Sigmoid colon (tissue), 4 donors: ENCODE data around the gene SKOR2.

ENCODE experiments used
- POLR2A ChIP-seq, 2 donors: fragments of 450-650 bp; IDR thresholded peaks; one replicate each; pipeline ENCODE4 v1.6.1; 2016; ENCODE audit warnings: antibody characterized with exemption in 2 of 2, mild to moderate bottlenecking in 2 of 2, moderate library complexity in 2 of 2
- POLR2AphosphoS5 ChIP-seq, 4 donors: sonication (generic); formaldehyde crosslinking; IDR thresholded peaks; one replicate each; pipeline ENCODE4 v1.6.1; 2017; ENCODE audit warnings: antibody characterized with exemption in 4 of 4
- TF ChIP-seq, protein P1 (sequence below), 4 experiments: fragments of 450-650 bp in 3 of 4; fragments of 200-600 bp in 1 of 4; IDR thresholded peaks; one replicate each; pipeline ENCODE4 v1.5.1; 2016 to 2019; ENCODE audit warnings: antibody characterized with exemption in 4 of 4, mild to moderate bottlenecking in 3 of 4, moderate library complexity in 2 of 4

DNA sequence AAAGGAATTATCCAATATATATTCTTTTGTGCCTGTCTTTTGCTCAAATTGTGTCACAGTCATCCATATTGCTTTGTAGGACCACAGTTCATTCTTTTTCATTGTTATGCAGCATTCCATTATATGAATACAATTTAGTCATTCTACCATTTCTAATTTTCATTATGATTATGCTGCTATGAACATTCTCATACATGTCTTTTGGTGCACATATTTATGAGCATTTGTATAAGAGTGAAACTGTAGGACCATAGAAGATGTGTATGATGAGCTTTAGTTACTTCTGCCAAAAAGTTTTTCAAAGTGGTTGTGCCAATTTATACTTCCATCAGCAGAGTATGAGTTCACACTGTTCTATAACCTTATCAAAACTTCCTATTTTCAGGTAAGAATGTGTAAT is 83.0 kb downstream of the SKOR2 start:
- TF ChIP-seq, protein P1, sequence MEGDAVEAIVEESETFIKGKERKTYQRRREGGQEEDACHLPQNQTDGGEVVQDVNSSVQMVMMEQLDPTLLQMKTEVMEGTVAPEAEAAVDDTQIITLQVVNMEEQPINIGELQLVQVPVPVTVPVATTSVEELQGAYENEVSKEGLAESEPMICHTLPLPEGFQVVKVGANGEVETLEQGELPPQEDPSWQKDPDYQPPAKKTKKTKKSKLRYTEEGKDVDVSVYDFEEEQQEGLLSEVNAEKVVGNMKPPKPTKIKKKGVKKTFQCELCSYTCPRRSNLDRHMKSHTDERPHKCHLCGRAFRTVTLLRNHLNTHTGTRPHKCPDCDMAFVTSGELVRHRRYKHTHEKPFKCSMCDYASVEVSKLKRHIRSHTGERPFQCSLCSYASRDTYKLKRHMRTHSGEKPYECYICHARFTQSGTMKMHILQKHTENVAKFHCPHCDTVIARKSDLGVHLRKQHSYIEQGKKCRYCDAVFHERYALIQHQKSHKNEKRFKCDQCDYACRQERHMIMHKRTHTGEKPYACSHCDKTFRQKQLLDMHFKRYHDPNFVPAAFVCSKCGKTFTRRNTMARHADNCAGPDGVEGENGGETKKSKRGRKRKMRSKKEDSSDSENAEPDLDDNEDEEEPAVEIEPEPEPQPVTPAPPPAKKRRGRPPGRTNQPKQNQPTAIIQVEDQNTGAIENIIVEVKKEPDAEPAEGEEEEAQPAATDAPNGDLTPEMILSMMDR (IDR thresholded peaks at IDR 0.05) = no peak
- TF ChIP-seq POLR2A (IDR thresholded peaks at IDR 0.05) (no peak), POLR2AphosphoS5 (IDR thresholded peaks at IDR 0.05) (no peak)
